GM12878 (cell line): ENCODE measurements around the gene BRME1.
A peak's percentile ranks its signal among the peaks of the same experiment; 100 is the strongest.

Experiments used
- EED ChIP-seq: sonication (generic); IDR thresholded peaks from 2 replicates; pipeline ENCODE4 v1.6.1; 2016; ENCODE audit warnings: antibody characterized with exemption, low read depth
- EGR1 ChIP-seq, 2 experiments: IDR thresholded peaks; 1 replicate in 1 of 2; 2 replicates in 1 of 2; pipeline ENCODE4 v1.6.1; 2011 to 2012; ENCODE audit warnings: low read depth in 2 of 2, low read length in 2 of 2, borderline replicate concordance in 1 of 2, mild to moderate bottlenecking in 1 of 2, moderate library complexity in 1 of 2
- EZH2 ChIP-seq: IDR thresholded peaks from 2 replicates; pipeline ENCODE4 v1.6.1; 2012; ENCODE audit warnings: low read depth, mild to moderate bottlenecking, control low read depth, inconsistent platforms, low read length, borderline replicate concordance; ENCODE audit not compliant: control insufficient read depth
- HDAC2 ChIP-seq: fragments of 200-600 bp; sonication (generic); IDR thresholded peaks from 2 replicates; pipeline ENCODE4 v1.6.1; 2017
- POLR2AphosphoS5 ChIP-seq: IDR thresholded peaks from 2 replicates; pipeline ENCODE4 v1.6.1; 2011; ENCODE audit warnings: mild to moderate bottlenecking, low read length, inconsistent platforms
- SIN3A ChIP-seq: IDR thresholded peaks from 2 replicates; pipeline ENCODE4 v1.6.1; 2012; ENCODE audit warnings: low read depth, low read length, improper control_type of control experiment
- SMC3 ChIP-seq: IDR thresholded peaks from 2 replicates; pipeline ENCODE4 v1.6.1; 2011; ENCODE audit warnings: low read length, improper control_type of control experiment, borderline replicate concordance
- SP1 ChIP-seq: IDR thresholded peaks from one replicate; pipeline ENCODE4 v1.6.1; 2011; ENCODE audit warnings: low read depth, low read length
- STAT1 ChIP-seq: fragments of 450-650 bp; conservative IDR thresholded peaks from 2 replicates; pipeline ENCODE4 v1.6.1; 2014; ENCODE audit warnings: antibody characterized with exemption, mild to moderate bottlenecking
- ZNF207 ChIP-seq: fragments of 450-650 bp; IDR thresholded peaks from 2 replicates; pipeline ENCODE4 v1.6.1; 2014; ENCODE audit warnings: antibody characterized with exemption, mild to moderate bottlenecking, borderline replicate concordance
- TF ChIP-seq, protein P1 (sequence below), 3 experiments: IDR thresholded peaks in 2 of 3; conservative IDR thresholded peaks in 1 of 3; 2 replicates each; pipeline ENCODE4 v1.5.1; 2011; ENCODE audit warnings: low read depth in 3 of 3, low read length in 3 of 3, mild to moderate bottlenecking in 3 of 3, control low read depth in 2 of 3, moderate library complexity in 2 of 3, inconsistent platforms in 1 of 3, mixed read lengths in 1 of 3; ENCODE audit not compliant: control insufficient read depth in 2 of 3, insufficient read depth in 1 of 3; ENCODE audit errors: extremely low read depth in 1 of 3
- TF ChIP-seq, protein P2 (sequence below): IDR thresholded peaks from 2 replicates; pipeline ENCODE4 v1.6.1; 2011; ENCODE audit warnings: low read depth, low read length, improper control_type of control experiment, borderline replicate concordance

DNA sequence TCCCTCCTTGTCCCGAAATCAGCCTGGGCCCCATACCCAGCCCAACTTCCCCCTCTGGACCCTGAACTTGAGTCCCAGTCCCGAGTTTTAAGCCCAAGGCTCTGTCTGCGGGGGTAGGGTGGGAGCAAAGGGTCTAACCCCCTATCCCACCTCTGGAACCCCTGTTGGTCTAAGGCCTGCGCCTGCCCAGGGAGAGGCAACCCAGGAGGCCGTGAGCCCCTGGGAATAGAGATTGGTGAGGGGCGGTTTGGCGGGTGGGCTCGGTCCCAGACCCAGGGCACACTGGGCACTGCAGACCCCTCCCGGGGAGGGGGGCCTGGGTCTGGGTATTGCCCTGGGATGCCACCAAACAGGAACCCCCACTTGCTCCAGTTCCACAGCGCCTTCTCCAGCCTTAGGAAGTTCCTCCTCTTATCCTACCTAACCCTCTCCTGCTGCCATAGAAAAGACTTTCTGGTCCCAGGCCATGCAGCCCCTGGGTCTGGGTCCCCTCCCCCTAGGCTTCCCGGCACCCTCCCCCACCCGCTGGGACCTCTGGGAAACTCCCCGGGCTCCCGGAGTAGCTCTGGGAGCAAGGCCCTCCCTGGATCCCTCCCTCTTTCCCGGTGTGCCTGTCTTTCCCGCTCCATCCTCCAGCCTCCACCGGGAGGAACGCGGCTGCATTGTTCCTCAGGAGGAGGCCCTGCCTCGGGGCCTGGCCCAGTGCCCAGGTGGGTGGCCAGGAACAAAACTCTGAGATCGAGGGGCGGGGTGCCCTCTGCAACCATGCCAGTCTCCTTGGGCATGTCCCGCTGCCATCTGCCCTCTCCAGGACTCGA lies 62.6 kb downstream of the BRME1 start:
- TF ChIP-seq, protein P1, sequence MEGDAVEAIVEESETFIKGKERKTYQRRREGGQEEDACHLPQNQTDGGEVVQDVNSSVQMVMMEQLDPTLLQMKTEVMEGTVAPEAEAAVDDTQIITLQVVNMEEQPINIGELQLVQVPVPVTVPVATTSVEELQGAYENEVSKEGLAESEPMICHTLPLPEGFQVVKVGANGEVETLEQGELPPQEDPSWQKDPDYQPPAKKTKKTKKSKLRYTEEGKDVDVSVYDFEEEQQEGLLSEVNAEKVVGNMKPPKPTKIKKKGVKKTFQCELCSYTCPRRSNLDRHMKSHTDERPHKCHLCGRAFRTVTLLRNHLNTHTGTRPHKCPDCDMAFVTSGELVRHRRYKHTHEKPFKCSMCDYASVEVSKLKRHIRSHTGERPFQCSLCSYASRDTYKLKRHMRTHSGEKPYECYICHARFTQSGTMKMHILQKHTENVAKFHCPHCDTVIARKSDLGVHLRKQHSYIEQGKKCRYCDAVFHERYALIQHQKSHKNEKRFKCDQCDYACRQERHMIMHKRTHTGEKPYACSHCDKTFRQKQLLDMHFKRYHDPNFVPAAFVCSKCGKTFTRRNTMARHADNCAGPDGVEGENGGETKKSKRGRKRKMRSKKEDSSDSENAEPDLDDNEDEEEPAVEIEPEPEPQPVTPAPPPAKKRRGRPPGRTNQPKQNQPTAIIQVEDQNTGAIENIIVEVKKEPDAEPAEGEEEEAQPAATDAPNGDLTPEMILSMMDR (IDR thresholded peaks at IDR 0.05 in 2 of 3, conservative IDR thresholded peaks at IDR 0.05 in 1 of 3; ENCODE audit: control insufficient read depth in 2 of 3, extremely low read depth in 1 of 3, insufficient read depth in 1 of 3, low read depth in 3 of 3, low read length in 3 of 3), result no peak
- TF ChIP-seq POLR2AphosphoS5 (no peak), SIN3A (no peak), EGR1 (IDR thresholded peaks at IDR 0.05; ENCODE audit: borderline replicate concordance in 1 of 2, low read depth in 2 of 2, low read length in 2 of 2) (no peak), HDAC2 (no peak), EZH2 (no peak), SMC3 (no peak), ZNF207 (0 out of 2 replicates have a peak, but pooled peaks have one; percentile 33), STAT1 (no peak), EED (no peak; the same call in 1 of the 2 replicates), SP1 (no peak)
- TF ChIP-seq, protein P2, sequence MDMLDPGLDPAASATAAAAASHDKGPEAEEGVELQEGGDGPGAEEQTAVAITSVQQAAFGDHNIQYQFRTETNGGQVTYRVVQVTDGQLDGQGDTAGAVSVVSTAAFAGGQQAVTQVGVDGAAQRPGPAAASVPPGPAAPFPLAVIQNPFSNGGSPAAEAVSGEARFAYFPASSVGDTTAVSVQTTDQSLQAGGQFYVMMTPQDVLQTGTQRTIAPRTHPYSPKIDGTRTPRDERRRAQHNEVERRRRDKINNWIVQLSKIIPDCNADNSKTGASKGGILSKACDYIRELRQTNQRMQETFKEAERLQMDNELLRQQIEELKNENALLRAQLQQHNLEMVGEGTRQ, result no peak
